Measurements from ENCODE around the gene SLC6A19.

DNA sequence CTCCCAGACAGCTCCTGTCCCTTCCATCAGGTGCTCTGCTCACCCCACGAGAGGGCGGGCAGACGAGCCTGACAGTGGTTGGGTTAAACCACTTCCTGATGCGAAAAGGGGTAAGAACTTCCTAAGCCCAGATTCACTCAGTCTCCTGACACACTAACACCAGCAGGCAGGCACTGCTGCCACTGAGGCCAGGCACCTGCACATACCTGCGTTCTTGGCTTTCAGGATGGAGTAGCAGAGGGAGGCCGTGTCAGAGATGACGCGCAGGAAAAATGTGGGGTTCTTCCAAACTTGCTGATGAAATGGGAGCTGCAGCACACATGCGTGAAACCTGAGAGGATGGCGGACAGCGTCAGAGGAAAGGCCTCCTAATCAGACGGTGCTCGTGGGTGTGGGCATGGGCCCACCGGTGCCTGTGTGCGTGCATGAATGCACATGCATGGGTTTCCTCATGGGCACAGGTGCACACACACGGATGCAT lies 53.7 kb downstream of the SLC6A19 start:
- TF ChIP-seq POLR2AphosphoS5 (IDR thresholded peaks at IDR 0.05; ENCODE audit: low read depth) (no peak), SPI1 (IDR thresholded peaks at IDR 0.05; ENCODE audit: borderline replicate concordance, low read depth) (no peak)
- TF ChIP-seq, protein P1, sequence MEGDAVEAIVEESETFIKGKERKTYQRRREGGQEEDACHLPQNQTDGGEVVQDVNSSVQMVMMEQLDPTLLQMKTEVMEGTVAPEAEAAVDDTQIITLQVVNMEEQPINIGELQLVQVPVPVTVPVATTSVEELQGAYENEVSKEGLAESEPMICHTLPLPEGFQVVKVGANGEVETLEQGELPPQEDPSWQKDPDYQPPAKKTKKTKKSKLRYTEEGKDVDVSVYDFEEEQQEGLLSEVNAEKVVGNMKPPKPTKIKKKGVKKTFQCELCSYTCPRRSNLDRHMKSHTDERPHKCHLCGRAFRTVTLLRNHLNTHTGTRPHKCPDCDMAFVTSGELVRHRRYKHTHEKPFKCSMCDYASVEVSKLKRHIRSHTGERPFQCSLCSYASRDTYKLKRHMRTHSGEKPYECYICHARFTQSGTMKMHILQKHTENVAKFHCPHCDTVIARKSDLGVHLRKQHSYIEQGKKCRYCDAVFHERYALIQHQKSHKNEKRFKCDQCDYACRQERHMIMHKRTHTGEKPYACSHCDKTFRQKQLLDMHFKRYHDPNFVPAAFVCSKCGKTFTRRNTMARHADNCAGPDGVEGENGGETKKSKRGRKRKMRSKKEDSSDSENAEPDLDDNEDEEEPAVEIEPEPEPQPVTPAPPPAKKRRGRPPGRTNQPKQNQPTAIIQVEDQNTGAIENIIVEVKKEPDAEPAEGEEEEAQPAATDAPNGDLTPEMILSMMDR (IDR thresholded peaks at IDR 0.05; ENCODE audit: insufficient read depth, low read length) = no peak
- TF ChIP-seq, protein P2, sequence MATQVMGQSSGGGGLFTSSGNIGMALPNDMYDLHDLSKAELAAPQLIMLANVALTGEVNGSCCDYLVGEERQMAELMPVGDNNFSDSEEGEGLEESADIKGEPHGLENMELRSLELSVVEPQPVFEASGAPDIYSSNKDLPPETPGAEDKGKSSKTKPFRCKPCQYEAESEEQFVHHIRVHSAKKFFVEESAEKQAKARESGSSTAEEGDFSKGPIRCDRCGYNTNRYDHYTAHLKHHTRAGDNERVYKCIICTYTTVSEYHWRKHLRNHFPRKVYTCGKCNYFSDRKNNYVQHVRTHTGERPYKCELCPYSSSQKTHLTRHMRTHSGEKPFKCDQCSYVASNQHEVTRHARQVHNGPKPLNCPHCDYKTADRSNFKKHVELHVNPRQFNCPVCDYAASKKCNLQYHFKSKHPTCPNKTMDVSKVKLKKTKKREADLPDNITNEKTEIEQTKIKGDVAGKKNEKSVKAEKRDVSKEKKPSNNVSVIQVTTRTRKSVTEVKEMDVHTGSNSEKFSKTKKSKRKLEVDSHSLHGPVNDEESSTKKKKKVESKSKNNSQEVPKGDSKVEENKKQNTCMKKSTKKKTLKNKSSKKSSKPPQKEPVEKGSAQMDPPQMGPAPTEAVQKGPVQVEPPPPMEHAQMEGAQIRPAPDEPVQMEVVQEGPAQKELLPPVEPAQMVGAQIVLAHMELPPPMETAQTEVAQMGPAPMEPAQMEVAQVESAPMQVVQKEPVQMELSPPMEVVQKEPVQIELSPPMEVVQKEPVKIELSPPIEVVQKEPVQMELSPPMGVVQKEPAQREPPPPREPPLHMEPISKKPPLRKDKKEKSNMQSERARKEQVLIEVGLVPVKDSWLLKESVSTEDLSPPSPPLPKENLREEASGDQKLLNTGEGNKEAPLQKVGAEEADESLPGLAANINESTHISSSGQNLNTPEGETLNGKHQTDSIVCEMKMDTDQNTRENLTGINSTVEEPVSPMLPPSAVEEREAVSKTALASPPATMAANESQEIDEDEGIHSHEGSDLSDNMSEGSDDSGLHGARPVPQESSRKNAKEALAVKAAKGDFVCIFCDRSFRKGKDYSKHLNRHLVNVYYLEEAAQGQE (IDR thresholded peaks at IDR 0.05; ENCODE audit: insufficient replicate concordance, low read depth) = no peak
